Skeletal muscle tissue (tissue), 4 donors: ENCODE measurements around the gene LTO1. TPM values are rescaled to one million over a fixed set of nuclear protein-coding genes. Genes with fewer than 3 reads are reported as not detected.

Source experiments
- H3K27ac ChIP-seq: one replicate; pipeline ENCODE4 v1.7.0; 2013; ENCODE audit warnings: mild to moderate bottlenecking, low read depth, low read length, inconsistent platforms
- H3K27me3 ChIP-seq, 3 donors: one replicate each; pipeline ENCODE4 v1.7.0; 2013; ENCODE audit warnings: low read length in 3 of 3; ENCODE audit not compliant: control insufficient read depth in 3 of 3, insufficient read depth in 3 of 3
- H3K36me3 ChIP-seq, 3 donors: one replicate each; pipeline ENCODE4 v1.7.0; 2013; ENCODE audit warnings: low read length in 3 of 3; ENCODE audit not compliant: control insufficient read depth in 3 of 3, insufficient read depth in 3 of 3
- H3K4me1 ChIP-seq, 3 donors: one replicate each; pipeline ENCODE4 v1.7.0; 2013; ENCODE audit warnings: low read length in 3 of 3, mild to moderate bottlenecking in 3 of 3; ENCODE audit not compliant: control insufficient read depth in 3 of 3, insufficient read depth in 3 of 3
- H3K4me3 ChIP-seq, 3 donors: one replicate each; pipeline ENCODE4 v1.7.0; 2013; ENCODE audit warnings: low read length in 3 of 3
- H3K9ac ChIP-seq, 3 donors: one replicate each; pipeline ENCODE4 v1.7.0; 2013; ENCODE audit warnings: low read length in 3 of 3, mild to moderate bottlenecking in 3 of 3, moderate library complexity in 2 of 3, low read depth in 1 of 3
- H3K9me3 ChIP-seq, 3 donors: one replicate each; pipeline ENCODE4 v1.7.0; 2013; ENCODE audit warnings: low read length in 3 of 3; ENCODE audit not compliant: control insufficient read depth in 3 of 3
- total RNA-seq: library from RNA; depleted of rRNA; stranded (reverse); fragments of >200 nt; gene quantifications from one replicate; pipeline ENCODE4 v1.2.3, GENCODE V29; 2014
- donor health status: Osteomylitis.

Gene LTO1
- total RNA-seq, 1 donor from 2014 or later = 7.8 TPM

DNA sequence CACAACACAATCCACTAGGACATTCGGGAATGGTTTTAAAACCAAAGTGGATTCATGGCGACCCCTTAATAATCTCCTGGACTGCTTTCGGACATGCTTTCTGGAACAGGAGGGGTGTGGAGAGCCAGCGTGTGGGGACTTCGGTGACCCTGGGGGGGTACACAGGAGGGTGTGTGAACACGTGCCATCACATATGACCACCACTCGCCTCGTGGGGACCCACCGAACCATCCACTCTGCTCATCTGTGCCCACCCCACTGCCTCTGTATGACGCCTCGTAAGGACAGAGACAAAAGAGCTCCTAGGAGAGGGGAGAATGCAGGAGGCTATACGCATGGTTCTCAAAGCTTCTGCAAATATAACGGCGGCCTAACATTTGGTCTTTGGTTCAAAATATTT, 8.9 kb downstream of the LTO1 start:
- Histone ChIP-seq H3K9ac (no peak overlapping the region), H3K27ac (no peak overlapping the region), H3K27me3 (no peaks in the 10 kb centered on the region), H3K36me3 (peaks cover 32 to 47% (median 36%) of the 10 kb centered on the region in 3 donors), H3K4me3 (no peak overlapping the region), H3K9me3 (no peaks in the 10 kb centered on the region), H3K4me1 (peaks cover 7 to 9% (median 9%) of the 10 kb centered on the region in 3 donors)

DNA sequence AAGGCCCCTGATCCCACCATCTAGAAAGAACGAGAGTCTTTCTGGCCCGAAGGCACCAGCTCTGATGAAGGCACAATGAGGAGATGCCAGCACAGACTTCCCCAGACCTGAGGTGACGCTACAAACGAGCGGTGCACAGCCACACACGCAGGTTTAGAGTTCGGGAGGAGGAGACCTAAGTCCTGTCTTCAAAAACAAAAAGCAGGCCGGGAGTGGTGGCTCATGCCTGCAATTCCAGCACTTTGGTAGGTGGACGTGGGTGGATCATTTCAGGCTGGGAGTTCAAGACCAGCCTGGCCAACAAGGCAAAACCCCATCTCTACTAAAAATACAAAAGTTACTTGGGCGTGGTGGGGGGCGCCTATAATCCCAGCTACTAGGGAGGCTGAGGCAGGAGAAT, 9.5 kb downstream of the LTO1 start:
- no peaks in the 10 kb centered on the region for H3K27me3 ChIP-seq
- no peak overlapping the region for H3K9ac ChIP-seq
- H3K4me1 ChIP-seq = peaks cover 7 to 8% (median 7%) of the 10 kb centered on the region in 3 donors
- no peak overlapping the region for H3K27ac ChIP-seq
- no peak overlapping the region for H3K4me3 ChIP-seq
- H3K9me3 ChIP-seq = no peaks in the 10 kb centered on the region
- H3K36me3 ChIP-seq = peaks cover 33 to 48% (median 34%) of the 10 kb centered on the region in 3 donors

DNA sequence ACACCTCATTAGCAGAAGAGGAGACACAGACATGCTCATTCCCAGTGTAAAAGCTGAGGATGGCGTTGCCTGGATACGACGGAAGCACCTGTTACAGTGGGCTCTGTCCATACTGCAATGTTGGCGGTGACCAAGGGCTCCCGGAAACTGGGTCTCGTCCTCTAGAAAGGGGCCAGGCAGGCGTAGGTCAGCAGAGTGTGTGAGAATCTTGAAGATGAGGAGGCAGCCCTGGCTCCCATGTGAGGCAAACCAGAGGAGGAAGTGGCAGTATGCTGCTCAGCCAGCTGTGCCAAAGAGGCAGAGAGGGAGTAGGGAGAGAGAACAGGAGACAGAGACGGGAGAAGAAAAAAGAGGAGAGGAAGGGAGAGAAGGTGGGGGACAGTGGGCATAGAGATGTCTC, 10.3 kb downstream of the LTO1 start:
- Histone ChIP-seq H3K4me3 (no peak overlapping the region), H3K9me3 (no peaks in the 10 kb centered on the region), H3K27me3 (no peaks in the 10 kb centered on the region), H3K4me1 (peaks cover 0 to under 1% (median under 1%) of the 10 kb centered on the region in 3 donors), H3K9ac (no peak overlapping the region), H3K36me3 (peaks cover 31 to 47% (median 34%) of the 10 kb centered on the region in 3 donors), H3K27ac (no peak overlapping the region)

DNA sequence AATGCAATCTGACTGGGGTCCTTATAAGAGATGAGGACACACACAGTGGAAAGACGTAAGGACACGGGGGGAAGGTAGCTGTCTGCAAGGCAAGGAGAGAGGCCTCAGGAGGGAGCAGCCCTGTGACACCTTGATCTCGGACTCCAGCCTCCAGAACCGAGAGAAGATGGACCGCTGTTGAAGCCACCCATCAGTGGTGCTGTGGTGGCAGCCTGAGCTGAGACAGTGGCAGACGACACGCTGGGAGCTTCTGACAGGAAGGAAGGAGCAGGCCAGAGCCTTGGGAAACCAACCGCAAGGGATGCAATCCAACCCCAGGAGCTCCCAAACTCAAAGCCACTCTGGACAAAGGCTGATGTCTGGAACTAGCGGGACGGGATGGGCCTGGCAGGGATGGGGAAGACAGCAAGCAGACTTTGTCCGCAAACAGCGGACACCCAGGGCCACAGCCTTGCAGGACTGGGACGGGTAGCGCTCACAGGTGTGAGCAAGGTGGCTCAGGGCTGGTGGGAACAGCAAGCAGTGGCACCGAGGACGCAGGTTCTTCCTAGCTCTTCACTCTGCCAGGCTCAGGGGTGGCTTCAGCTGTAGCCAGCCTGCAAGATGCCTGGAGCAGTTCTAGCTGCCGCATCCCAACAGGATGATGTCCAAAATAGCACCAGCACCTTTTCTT, 10.9 kb downstream of the LTO1 start:
- no peaks in the 10 kb centered on the region for H3K4me1 ChIP-seq
- H3K36me3 ChIP-seq = peaks cover 31 to 41% (median 32%) of the 10 kb centered on the region in 3 donors
- H3K27ac ChIP-seq = no peak overlapping the region
- no peak overlapping the region for H3K9ac ChIP-seq
- H3K4me3 ChIP-seq = no peak overlapping the region
- H3K9me3 ChIP-seq = no peaks in the 10 kb centered on the region
- H3K27me3 ChIP-seq = no peaks in the 10 kb centered on the region

DNA sequence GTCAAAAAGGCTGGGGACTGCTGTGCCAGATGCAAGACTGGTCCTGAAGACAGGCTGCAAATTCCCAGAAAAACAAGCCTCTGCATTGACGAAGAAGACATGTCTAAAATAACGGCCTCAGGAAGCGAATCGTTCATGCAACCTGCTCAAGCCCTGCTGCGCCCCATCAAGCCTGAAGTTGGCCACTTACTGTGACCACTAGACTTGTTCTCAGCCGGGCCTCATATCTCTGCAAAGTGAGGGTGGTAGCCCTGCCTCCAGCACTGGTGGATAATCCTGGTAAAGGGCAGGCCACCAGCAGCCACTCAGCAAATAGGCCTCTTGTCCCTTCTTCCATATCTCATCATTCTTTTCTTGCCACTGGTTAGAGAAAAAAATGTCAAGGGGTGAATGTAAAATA, 11.8 kb downstream of the LTO1 start:
- Histone ChIP-seq H3K27ac (no peak overlapping the region), H3K27me3 (no peaks in the 10 kb centered on the region), H3K4me3 (no peak overlapping the region), H3K9me3 (no peaks in the 10 kb centered on the region), H3K36me3 (peaks cover 31 to 38% (median 32%) of the 10 kb centered on the region in 3 donors), H3K9ac (no peak overlapping the region), H3K4me1 (no peaks in the 10 kb centered on the region)

DNA sequence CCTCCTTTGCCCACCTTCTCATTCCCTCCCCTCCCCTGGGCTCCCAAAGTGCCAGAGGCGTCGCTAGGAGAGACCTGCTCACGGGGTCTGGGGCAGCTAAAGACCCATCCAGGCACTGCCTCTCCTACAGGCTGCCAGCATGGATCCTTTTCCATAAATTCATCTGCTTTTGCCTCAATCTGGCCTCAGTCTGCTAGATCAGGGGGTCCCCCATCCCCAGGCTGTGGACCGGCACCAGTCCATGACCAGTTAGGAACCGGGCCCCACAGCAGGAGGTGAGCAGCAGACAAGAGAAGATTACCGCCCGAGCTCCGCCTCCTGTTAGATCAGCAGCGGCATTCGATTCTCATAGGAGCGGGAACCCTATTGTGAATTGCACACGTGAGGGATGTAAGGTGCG, 12.3 kb downstream of the LTO1 start:
- Histone ChIP-seq H3K4me1 (no peaks in the 10 kb centered on the region), H3K36me3 (peaks cover 28 to 36% (median 31%) of the 10 kb centered on the region in 3 donors), H3K9ac (no peak overlapping the region), H3K4me3 (no peak overlapping the region), H3K27me3 (no peaks in the 10 kb centered on the region), H3K27ac (no peak overlapping the region), H3K9me3 (no peaks in the 10 kb centered on the region)

DNA sequence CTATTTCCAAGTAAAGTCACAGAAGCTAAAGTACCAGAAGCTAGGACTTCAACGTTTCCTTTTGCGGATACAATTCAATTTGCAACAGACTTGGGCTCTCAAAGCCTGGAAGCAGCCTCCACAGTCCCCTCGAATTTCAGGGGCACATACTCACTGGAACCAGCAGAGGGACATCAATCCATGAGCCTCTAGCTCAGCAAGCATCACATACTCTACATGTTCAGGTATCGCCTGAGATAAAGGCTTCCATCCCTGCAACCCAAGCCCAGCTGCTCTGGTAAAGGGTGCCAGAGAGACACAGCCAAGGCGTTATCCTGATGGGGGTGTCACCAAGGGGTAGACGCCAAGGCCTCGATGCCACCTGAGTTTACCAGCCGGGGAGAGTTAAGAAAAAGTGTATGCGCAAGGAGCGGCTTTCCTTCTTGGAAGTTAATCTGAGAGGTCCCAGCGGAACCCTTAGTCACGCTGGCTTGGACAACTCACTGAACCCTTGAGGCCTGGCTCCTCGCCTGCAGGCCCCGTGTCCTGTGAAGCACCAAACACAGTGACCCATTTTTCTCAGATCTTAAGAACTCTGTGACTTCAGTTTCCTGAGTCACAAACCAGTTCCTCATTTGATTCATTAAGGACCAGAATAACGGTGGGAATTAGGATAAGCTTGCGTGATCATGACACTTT, 13.0 kb downstream of the LTO1 start:
- Histone ChIP-seq H3K9me3 (no peaks in the 10 kb centered on the region), H3K9ac (no peak overlapping the region), H3K4me1 (no peaks in the 10 kb centered on the region), H3K27me3 (no peaks in the 10 kb centered on the region), H3K4me3 (no peak overlapping the region), H3K36me3 (peaks cover 25 to 31% (median 25%) of the 10 kb centered on the region in 3 donors), H3K27ac (no peak overlapping the region)

DNA sequence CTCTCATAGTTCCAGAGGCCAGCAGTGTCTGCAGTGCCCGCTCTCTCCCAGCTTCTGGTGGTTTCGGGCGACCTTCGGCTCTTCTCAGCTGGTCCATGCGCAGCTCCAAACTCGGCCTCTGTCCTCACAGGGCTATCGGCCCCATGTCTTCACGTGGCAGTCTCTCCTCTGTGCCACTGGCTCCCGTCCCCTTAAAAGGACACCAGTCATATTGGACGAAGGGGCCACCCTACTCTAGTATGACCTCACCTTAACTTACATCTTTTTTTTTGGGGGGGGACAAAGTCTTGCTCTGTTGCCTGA, 13.8 kb downstream of the LTO1 start:
- H3K4me3 ChIP-seq = no peak overlapping the region
- H3K4me1 ChIP-seq = no peaks in the 10 kb centered on the region
- no peak overlapping the region for H3K27ac ChIP-seq
- no peaks in the 10 kb centered on the region for H3K27me3 ChIP-seq
- H3K9me3 ChIP-seq = no peaks in the 10 kb centered on the region
- no peak overlapping the region for H3K9ac ChIP-seq
- peaks cover 18 to 25% (median 20%) of the 10 kb centered on the region in 3 donors for H3K36me3 ChIP-seq

DNA sequence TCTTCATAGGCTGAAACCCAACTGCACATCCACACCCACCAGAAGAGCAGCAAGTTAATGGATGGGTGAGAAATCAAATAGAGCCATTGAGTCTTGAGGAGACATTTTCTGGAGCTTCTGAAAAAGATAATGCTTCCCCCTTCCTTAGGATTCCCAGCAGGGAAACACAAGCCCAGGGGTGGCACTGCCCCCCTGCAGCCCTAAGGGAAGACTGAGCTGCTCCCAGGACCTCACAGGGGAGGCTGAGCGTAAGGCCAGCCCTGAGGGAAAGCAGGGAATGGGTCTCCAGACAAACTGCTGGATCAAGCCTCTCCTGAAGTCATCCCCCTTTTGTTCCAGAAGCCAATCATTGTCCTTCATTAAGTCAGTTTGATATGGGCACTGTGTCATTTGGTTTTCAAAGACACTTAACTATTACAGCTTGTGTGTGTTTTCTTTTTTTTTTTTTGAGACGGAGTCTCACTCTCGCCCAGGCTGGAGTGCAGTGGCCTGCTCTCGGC, 15.1 kb downstream of the LTO1 start:
- Histone ChIP-seq H3K9me3 (no peaks in the 10 kb centered on the region), H3K4me3 (no peak overlapping the region), H3K27me3 (peaks cover 0 to 1% (median 0%) of the 10 kb centered on the region in 3 donors), H3K4me1 (no peaks in the 10 kb centered on the region), H3K27ac (no peak overlapping the region), H3K9ac (no peak overlapping the region), H3K36me3 (peaks cover 16 to 20% (median 18%) of the 10 kb centered on the region in 3 donors)

DNA sequence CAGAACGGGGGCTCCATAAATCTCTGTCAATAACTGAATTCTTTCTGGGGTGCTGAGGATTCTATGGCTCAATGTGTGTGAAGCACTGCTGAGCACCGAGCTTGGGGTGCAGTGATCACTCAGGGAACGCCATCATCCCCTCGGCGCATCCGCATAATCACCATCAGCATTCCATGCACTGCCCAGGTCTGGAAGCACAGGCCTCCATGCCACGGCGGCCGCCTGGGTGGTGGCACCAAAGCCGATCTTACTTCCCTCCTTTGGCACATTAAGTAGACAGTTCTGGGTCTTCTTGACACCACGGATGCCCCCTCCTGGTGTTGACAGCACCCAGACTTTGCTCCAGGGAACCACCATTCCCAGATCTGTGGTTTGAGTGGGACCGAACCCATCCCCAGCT, 15.6 kb downstream of the LTO1 start:
- H3K4me3 ChIP-seq = no peak overlapping the region
- H3K9ac ChIP-seq = no peak overlapping the region
- H3K4me1 ChIP-seq = no peaks in the 10 kb centered on the region
- peaks cover 0 to 4% (median 0%) of the 10 kb centered on the region in 3 donors for H3K27me3 ChIP-seq
- H3K27ac ChIP-seq = no peak overlapping the region
- peaks cover 11 to 17% (median 14%) of the 10 kb centered on the region in 3 donors for H3K36me3 ChIP-seq
- H3K9me3 ChIP-seq = no peaks in the 10 kb centered on the region
